Measurements from ENCODE around the gene UBE2QL1.

The UBE2QL1 gene

GRCh38 chr5:6504677-6505415 is 56.2 kb downstream of the UBE2QL1 start:
- ATAC-seq: no peak
- no peak for TF ChIP-seq RARB (CRISPR knock-in tag; IDR thresholded peaks at IDR 0.05)
- TF ChIP-seq ISL1 (CRISPR knock-in tag; IDR thresholded peaks at IDR 0.05): peak; percentile 26; the same call in 1 of the 2 replicates

- TF ChIP-seq ESRRG (CRISPR knock-in tag; IDR thresholded peaks at IDR 0.05): no peak
- TF ChIP-seq CSRNP3 (CRISPR knock-in tag; IDR thresholded peaks at IDR 0.05): no peak
- no peak for TF ChIP-seq BACH2 (CRISPR knock-in tag; IDR thresholded peaks at IDR 0.05; ENCODE audit: borderline replicate concordance)
- no peak for TF ChIP-seq CSDC2 (CRISPR knock-in tag; IDR thresholded peaks at IDR 0.05)
- TF ChIP-seq ISL1 (CRISPR knock-in tag; IDR thresholded peaks at IDR 0.05): no peak
- no peak for TF ChIP-seq TOX (CRISPR knock-in tag; IDR thresholded peaks at IDR 0.05; ENCODE audit: borderline replicate concordance)
- TF ChIP-seq ZNF70 (CRISPR knock-in tag; IDR thresholded peaks at IDR 0.05): no peak
- no peak for TF ChIP-seq ZC3H10 (CRISPR knock-in tag; IDR thresholded peaks at IDR 0.05)
- TF ChIP-seq ZFP30 (CRISPR knock-in tag; IDR thresholded peaks at IDR 0.05): no peak
- TF ChIP-seq ZNF8 (CRISPR knock-in tag; IDR thresholded peaks at IDR 0.05): no peak
- no peak for TF ChIP-seq PATZ1 (CRISPR knock-in tag; IDR thresholded peaks at IDR 0.05; ENCODE audit: borderline replicate concordance)
- no peak for ATAC-seq
Observed at GRCh38 chr5:6505416-6505755, 56.7 kb downstream of the UBE2QL1 start.

- no peak for ATAC-seq
- TF ChIP-seq OSR1 (CRISPR knock-in tag; IDR thresholded peaks at IDR 0.05): no peak
- no peak for TF ChIP-seq TOX (CRISPR knock-in tag; IDR thresholded peaks at IDR 0.05; ENCODE audit: borderline replicate concordance)
- TF ChIP-seq ZFP3 (CRISPR knock-in tag; IDR thresholded peaks at IDR 0.05): no peak
Observed at GRCh38 chr5:6505783-6506557, 57.3 kb downstream of the UBE2QL1 start.

GRCh38 chr5:6506611-6507010 is 58.0 kb downstream of the UBE2QL1 start:
- no peak for ATAC-seq
- TF ChIP-seq PPARA (CRISPR knock-in tag; IDR thresholded peaks at IDR 0.05; ENCODE audit: borderline replicate concordance) (no peak), RARB (CRISPR knock-in tag; IDR thresholded peaks at IDR 0.05) (no peak), CSDC2 (CRISPR knock-in tag; IDR thresholded peaks at IDR 0.05) (no peak), TOX (CRISPR knock-in tag; IDR thresholded peaks at IDR 0.05; ENCODE audit: borderline replicate concordance) (no peak), SNAI2 (CRISPR knock-in tag; IDR thresholded peaks at IDR 0.05) (no peak), ZNF8 (CRISPR knock-in tag; IDR thresholded peaks at IDR 0.05) (no peak), ZNF565 (CRISPR knock-in tag; conservative IDR thresholded peaks at IDR 0.05; ENCODE audit: low read depth) (no peak)

GRCh38 chr5:6508931-6509330 is 60.3 kb downstream of the UBE2QL1 start:
- TF ChIP-seq TOX (CRISPR knock-in tag; IDR thresholded peaks at IDR 0.05; ENCODE audit: borderline replicate concordance) (no peak), ZFP3 (CRISPR knock-in tag; IDR thresholded peaks at IDR 0.05) (no peak), ZFP30 (CRISPR knock-in tag; IDR thresholded peaks at IDR 0.05) (no peak), CREB5 (CRISPR knock-in tag; IDR thresholded peaks at IDR 0.05; ENCODE audit: low read depth) (no peak)

GRCh38 chr5:6510132-6510531 is 61.5 kb downstream of the UBE2QL1 start:
- ATAC-seq: no peak
- TF ChIP-seq ESRRG (CRISPR knock-in tag; IDR thresholded peaks at IDR 0.05) (no peak), GLIS3 (CRISPR knock-in tag; IDR thresholded peaks at IDR 0.05) (no peak), ZNF8 (CRISPR knock-in tag; IDR thresholded peaks at IDR 0.05) (no peak), ZC3H10 (CRISPR knock-in tag; IDR thresholded peaks at IDR 0.05) (no peak), SNAI2 (CRISPR knock-in tag; IDR thresholded peaks at IDR 0.05) (no peak), ISL1 (CRISPR knock-in tag; IDR thresholded peaks at IDR 0.05) (no peak), ZNF565 (CRISPR knock-in tag; conservative IDR thresholded peaks at IDR 0.05; ENCODE audit: low read depth) (no peak), PPARA (CRISPR knock-in tag; IDR thresholded peaks at IDR 0.05; ENCODE audit: borderline replicate concordance) (no peak), OSR1 (CRISPR knock-in tag; IDR thresholded peaks at IDR 0.05) (no peak), BACH2 (CRISPR knock-in tag; IDR thresholded peaks at IDR 0.05; ENCODE audit: borderline replicate concordance) (no peak), CREB5 (CRISPR knock-in tag; IDR thresholded peaks at IDR 0.05; ENCODE audit: low read depth) (no peak), ZFP3 (CRISPR knock-in tag; IDR thresholded peaks at IDR 0.05) (no peak), CSDC2 (CRISPR knock-in tag; IDR thresholded peaks at IDR 0.05) (no peak), RARB (CRISPR knock-in tag; IDR thresholded peaks at IDR 0.05) (no peak), TOX (CRISPR knock-in tag; IDR thresholded peaks at IDR 0.05; ENCODE audit: borderline replicate concordance) (no peak), ZFP30 (CRISPR knock-in tag; IDR thresholded peaks at IDR 0.05) (no peak)

More at GRCh38 chr5:6508931-6509330, 60.3 kb downstream of the UBE2QL1 start:
- ATAC-seq: no peak
